Ovary (tissue), 3 donors: ENCODE measurements around the gene SLC9A3.

Experiments
- POLR2A ChIP-seq: fragments of 450-650 bp; IDR thresholded peaks from one replicate; pipeline ENCODE4 v1.6.1; 2017; ENCODE audit warnings: antibody characterized with exemption, mild to moderate bottlenecking, moderate library complexity
- TF ChIP-seq, protein P1 (sequence below), 3 donors: fragments of 450-650 bp in 2 of 3; fragments of 200-600 bp in 1 of 3; IDR thresholded peaks; one replicate each; pipeline versions ENCODE4 v1.5.1 to v1.8.0; 2016 to 2022; ENCODE audit warnings: antibody characterized with exemption in 3 of 3, mild to moderate bottlenecking in 1 of 3
- donor health status: DM: no; HTN: no; CAD: no.

DNA sequence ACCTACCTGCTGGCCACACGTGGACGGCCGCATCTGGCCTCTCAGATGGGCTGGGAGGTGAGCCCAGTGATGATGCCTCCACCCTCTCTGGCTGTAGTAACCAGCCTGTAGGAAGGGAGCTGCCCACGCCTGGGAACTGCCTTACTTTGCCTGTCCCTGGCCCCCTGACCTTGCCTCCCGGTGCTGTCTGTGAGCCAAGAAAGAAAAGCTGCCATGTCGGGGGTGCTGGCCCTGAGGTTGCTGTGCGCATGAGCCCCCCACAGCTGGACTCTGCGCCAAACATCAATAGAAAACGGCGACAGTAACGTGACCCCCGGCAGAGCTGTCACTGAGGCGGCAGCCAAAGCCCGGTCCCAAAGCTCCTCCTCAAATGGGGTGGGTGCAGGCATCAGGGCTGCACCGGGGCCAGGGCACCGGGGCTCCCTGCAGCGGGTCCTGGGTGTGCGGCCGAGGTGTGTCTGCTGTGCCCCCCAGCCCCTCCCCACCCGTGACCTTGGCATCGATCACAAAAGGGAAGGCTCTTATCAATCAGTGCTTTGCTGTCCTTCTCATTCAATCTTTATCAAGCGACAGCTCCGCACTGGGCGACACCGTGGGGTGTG lies 15.3 kb upstream of the SLC9A3 start:
- TF ChIP-seq, protein P1, sequence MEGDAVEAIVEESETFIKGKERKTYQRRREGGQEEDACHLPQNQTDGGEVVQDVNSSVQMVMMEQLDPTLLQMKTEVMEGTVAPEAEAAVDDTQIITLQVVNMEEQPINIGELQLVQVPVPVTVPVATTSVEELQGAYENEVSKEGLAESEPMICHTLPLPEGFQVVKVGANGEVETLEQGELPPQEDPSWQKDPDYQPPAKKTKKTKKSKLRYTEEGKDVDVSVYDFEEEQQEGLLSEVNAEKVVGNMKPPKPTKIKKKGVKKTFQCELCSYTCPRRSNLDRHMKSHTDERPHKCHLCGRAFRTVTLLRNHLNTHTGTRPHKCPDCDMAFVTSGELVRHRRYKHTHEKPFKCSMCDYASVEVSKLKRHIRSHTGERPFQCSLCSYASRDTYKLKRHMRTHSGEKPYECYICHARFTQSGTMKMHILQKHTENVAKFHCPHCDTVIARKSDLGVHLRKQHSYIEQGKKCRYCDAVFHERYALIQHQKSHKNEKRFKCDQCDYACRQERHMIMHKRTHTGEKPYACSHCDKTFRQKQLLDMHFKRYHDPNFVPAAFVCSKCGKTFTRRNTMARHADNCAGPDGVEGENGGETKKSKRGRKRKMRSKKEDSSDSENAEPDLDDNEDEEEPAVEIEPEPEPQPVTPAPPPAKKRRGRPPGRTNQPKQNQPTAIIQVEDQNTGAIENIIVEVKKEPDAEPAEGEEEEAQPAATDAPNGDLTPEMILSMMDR (IDR thresholded peaks at IDR 0.05) = no peak
- TF ChIP-seq POLR2A = no peak
